Measurements from ENCODE around the gene ZNF514.

- peak in 1 of 4 experiments; percentile 18 for TF ChIP-seq CTCF (IDR thresholded peaks at IDR 0.05)
- TF ChIP-seq POLR2A (IDR thresholded peaks at IDR 0.05): peak; percentile 44 to 65
Measured at GRCh38 chr2:95121407-95122196, 38.0 kb downstream of the ZNF514 start, which contains the start of gene MRPS5.

Measured in uterus (tissue), 2 donors.